HG03095 (cell line): ENCODE data around the gene POU6F2.
"Not testable (repeated sequence)": the region's sequence is repeated elsewhere in the genome, so short reads cannot be mapped to it uniquely, and the experiment has no call there.

Experiments
- ATAC-seq: cut with Tn5 transposase; IDR thresholded peaks from one replicate; pipeline ENCODE4 v1.9.1; 2021; ENCODE audit warnings: moderate library complexity; ENCODE audit not compliant: unreplicated experiment

Gene POU6F2

GRCh38 chr7:38977685-38978084 lies at the start of gene POU6F2:
TSS of gene POU6F2 (plus strand) at chr7:38977909. CDS start at chr7:38977954, 45 bp downstream.
- ATAC-seq: no peak

- no peak for ATAC-seq
Observed at GRCh38 chr7:38928506-38928905, 49.2 kb upstream of the POU6F2 start.

- no peak for ATAC-seq
Observed at GRCh38 chr7:38929460-38930171, 48.1 kb upstream of the POU6F2 start.

- ATAC-seq: peak; percentile 69
Observed at GRCh38 chr7:38932509-38933168, 45.1 kb upstream of the POU6F2 start.

GRCh38 chr7:38934051-38934450 lies 43.7 kb upstream of the POU6F2 start:
- ATAC-seq: no peak

- ATAC-seq: no peak
Observed at GRCh38 chr7:38934536-38934935, 43.2 kb upstream of the POU6F2 start.

- no peak for ATAC-seq
Observed at GRCh38 chr7:38936641-38937040, 41.1 kb upstream of the POU6F2 start.

- no peak for ATAC-seq
Observed at GRCh38 chr7:38938001-38938485, 39.7 kb upstream of the POU6F2 start.

- no peak for ATAC-seq
Observed at GRCh38 chr7:38938589-38938988, 39.1 kb upstream of the POU6F2 start.

GRCh38 chr7:38940774-38941173 lies 36.9 kb upstream of the POU6F2 start:
- ATAC-seq: no peak

GRCh38 chr7:38942431-38943051 lies 35.2 kb upstream of the POU6F2 start:
- no peak for ATAC-seq

GRCh38 chr7:38947541-38947940 lies 30.2 kb upstream of the POU6F2 start:
- ATAC-seq: not testable (repeated sequence)

GRCh38 chr7:38950309-38950708 lies 27.4 kb upstream of the POU6F2 start:
- no peak for ATAC-seq

- ATAC-seq: no peak
Observed at GRCh38 chr7:38951213-38951612, 26.5 kb upstream of the POU6F2 start.

- no peak for ATAC-seq
Observed at GRCh38 chr7:38953227-38953626, 24.5 kb upstream of the POU6F2 start.

GRCh38 chr7:38953971-38954370 lies 23.7 kb upstream of the POU6F2 start:
- no peak for ATAC-seq

- ATAC-seq: no peak
Observed at GRCh38 chr7:38955892-38956291, 21.8 kb upstream of the POU6F2 start.

GRCh38 chr7:38962028-38962427 lies 15.7 kb upstream of the POU6F2 start:
- ATAC-seq: no peak

GRCh38 chr7:38964921-38965320 lies 12.8 kb upstream of the POU6F2 start:
- ATAC-seq: no peak

- no peak for ATAC-seq
Observed at GRCh38 chr7:38973760-38974159, 3.9 kb upstream of the POU6F2 start.

GRCh38 chr7:38975944-38976392 lies 1.7 kb upstream of the POU6F2 start:
- no peak for ATAC-seq

GRCh38 chr7:38978491-38978890 lies 782 bp downstream of the POU6F2 start:
- no peak for ATAC-seq
